ENCODE results near the gene TMEM60.

The TMEM60 gene

DNA sequence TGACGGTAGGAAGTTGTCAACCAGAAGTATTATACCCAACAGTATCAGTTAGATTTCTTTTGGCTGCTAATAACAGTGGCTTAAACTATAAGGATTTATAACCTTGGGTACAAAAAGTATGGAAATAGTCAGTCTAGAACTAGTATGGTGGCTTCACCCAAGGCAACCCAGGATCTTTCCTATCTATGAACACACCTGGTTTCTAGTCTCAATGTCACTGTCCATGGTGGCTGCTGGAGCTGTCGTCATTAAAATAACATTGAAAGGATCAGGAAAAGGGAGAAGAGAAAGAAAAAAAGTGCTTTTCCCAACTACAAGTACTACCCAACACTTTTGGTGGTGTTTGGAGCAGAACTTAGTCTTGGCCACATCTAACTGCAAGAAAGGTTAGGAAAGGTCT, 28.1 kb upstream of the TMEM60 start:
- TF ChIP-seq, protein P1, sequence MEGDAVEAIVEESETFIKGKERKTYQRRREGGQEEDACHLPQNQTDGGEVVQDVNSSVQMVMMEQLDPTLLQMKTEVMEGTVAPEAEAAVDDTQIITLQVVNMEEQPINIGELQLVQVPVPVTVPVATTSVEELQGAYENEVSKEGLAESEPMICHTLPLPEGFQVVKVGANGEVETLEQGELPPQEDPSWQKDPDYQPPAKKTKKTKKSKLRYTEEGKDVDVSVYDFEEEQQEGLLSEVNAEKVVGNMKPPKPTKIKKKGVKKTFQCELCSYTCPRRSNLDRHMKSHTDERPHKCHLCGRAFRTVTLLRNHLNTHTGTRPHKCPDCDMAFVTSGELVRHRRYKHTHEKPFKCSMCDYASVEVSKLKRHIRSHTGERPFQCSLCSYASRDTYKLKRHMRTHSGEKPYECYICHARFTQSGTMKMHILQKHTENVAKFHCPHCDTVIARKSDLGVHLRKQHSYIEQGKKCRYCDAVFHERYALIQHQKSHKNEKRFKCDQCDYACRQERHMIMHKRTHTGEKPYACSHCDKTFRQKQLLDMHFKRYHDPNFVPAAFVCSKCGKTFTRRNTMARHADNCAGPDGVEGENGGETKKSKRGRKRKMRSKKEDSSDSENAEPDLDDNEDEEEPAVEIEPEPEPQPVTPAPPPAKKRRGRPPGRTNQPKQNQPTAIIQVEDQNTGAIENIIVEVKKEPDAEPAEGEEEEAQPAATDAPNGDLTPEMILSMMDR (IDR thresholded peaks at IDR 0.05; ENCODE audit: borderline replicate concordance, control extremely low read depth, extremely low read depth, insufficient read depth, missing control alignments): no peak
- in situ Hi-C loops (cut with MboI; ENCODE audit: low sequenced_read_pairs, unreplicated experiment): no loop called here
- DNase-seq (ENCODE audit: low spot score): no peak

DNA sequence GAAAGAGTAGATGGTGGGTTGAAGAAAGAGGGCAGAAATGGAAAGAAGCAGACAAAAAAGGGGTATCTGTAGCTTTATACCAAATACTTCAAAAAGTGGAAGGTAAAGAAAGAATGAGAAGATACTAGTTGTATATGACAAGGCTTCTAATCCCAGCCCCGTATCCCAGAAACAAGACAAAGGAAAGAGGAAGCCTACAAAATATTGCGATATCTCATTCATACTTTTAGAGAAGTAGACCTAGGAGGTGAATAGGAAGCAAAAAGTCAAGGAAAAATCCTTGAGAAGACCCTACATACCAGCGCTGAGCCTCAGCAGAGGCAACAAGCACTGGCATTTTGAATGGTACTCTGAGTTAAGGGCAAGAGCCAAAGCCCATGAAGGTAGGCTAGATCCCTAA, 26.9 kb upstream of the TMEM60 start:
- in situ Hi-C loops (cut with MboI; ENCODE audit: low sequenced_read_pairs, unreplicated experiment): no loop called here

DNA sequence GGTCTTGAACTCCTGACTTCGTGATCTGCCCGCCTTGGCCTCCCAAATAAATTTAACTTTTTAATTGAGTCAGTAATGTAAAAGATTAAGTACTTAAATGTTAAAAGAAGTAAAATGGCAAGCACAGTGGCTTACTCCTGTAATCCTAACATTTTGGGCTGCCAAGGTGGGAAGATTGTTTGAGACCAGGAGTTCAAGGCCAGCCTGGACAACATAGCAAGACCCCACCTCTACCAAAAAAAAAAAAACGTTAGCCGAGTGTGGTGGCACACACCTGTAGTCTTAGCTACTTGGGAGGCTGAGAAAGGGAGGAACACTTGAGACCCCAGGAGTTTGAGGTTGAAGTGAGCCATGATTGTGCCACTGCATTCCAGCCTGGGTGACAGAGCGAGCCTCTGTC, 26.4 kb upstream of the TMEM60 start:
- DNase-seq (ENCODE audit: low spot score): no peak
- TF ChIP-seq, protein P1 (IDR thresholded peaks at IDR 0.05; ENCODE audit: borderline replicate concordance, control extremely low read depth, extremely low read depth, insufficient read depth, missing control alignments): no peak
- in situ Hi-C loops (cut with MboI; ENCODE audit: low sequenced_read_pairs, unreplicated experiment): no loop called here

More for the DNA sequence above, 26.9 kb upstream of the TMEM60 start:
- TF ChIP-seq, protein P1 (IDR thresholded peaks at IDR 0.05; ENCODE audit: borderline replicate concordance, control extremely low read depth, extremely low read depth, insufficient read depth, missing control alignments): no peak
- DNase-seq (ENCODE audit: low spot score): no peak

DNA sequence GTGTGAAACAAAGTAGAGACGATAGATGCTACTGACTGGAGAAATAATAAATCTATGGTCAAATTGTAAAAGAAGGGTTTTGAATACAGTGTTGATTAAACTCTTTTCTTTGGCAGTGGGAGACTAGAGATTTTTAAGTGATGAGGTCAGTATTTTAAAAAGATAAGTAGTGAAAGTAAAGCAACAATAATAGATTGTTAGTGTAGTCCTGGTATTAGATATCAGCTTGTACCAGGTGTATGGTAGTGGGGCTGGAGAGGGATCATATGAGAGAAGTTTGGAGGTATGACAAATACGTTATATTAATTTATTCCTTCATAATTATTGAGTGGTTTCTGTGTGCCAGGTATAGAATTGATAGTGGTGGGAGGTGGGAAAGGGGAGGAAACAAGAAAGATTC, 25.6 kb upstream of the TMEM60 start:
- in situ Hi-C loops (cut with MboI; ENCODE audit: low sequenced_read_pairs, unreplicated experiment): no loop called here
- DNase-seq (ENCODE audit: low spot score): no peak
- TF ChIP-seq, protein P1 (IDR thresholded peaks at IDR 0.05; ENCODE audit: borderline replicate concordance, control extremely low read depth, extremely low read depth, insufficient read depth, missing control alignments): no peak

DNA sequence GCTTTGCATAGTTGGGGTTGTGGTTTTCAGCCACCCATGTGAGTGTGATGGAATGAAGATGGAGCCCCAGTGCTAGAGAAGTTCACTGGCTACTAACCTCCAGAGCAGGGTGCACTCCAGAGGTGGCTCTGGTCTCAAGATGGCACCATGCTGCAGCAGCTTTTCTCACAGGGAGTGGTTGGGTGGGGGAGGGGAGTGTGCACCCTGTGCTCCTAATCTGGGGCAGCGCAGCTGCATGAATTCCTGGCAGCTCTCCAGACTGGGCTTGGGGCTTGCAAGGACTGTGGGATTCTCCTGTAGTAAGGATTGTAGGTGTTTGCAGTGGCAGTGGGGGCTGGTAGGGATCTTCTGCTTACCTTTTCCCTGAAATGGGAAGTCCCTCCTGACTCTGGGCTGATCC, 24.0 kb upstream of the TMEM60 start:
- TF ChIP-seq, protein P1 (IDR thresholded peaks at IDR 0.05; ENCODE audit: borderline replicate concordance, control extremely low read depth, extremely low read depth, insufficient read depth, missing control alignments): no peak
- in situ Hi-C loops (cut with MboI; ENCODE audit: low sequenced_read_pairs, unreplicated experiment): no loop called here
- no peak for DNase-seq (ENCODE audit: low spot score)

DNA sequence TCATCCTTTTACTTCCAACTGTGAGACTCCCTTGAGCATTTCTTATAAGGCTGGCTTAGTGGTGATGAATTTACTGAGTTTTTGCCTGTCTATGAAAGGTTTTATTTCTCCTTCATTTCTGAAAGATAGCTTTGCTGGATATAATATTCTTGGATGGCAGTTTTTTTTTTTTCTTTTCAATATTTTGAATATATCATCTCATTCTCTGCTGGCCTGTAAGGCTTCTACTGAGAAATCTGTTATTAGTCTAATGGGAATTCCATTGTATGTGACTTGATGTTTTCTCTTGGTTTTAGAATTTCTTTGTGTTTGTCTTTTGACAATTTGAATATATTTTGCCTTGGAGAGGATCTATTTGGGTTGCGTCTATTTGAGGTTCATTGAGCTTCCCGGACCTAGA, 22.7 kb upstream of the TMEM60 start:
- no peak for DNase-seq (ENCODE audit: low spot score)
- in situ Hi-C loops (cut with MboI; ENCODE audit: low sequenced_read_pairs, unreplicated experiment): no loop called here
- TF ChIP-seq, protein P1 (IDR thresholded peaks at IDR 0.05; ENCODE audit: borderline replicate concordance, control extremely low read depth, extremely low read depth, insufficient read depth, missing control alignments): no peak

DNA sequence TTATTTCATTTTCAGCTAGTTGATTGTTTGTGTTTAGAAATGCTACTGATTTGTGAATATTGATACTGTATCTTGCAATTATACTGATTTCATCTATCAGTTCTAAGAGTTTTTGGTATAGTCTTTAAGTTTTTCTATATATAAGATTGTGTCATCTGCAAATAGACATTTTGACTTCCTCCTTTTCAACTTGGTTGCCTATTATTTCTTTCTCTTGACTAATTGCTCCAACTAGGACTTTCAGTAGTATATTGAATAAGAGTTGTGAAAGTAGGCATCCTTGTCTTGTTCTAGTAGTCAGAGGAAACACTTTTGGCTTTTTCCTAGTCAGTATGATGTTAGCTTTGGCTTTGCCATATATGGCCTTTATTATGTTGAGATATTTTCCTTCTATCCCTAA, 20.8 kb upstream of the TMEM60 start:
- no peak for DNase-seq (ENCODE audit: low spot score)
- TF ChIP-seq, protein P1 (IDR thresholded peaks at IDR 0.05; ENCODE audit: borderline replicate concordance, control extremely low read depth, extremely low read depth, insufficient read depth, missing control alignments): no peak
- in situ Hi-C loops (cut with MboI; ENCODE audit: low sequenced_read_pairs, unreplicated experiment): no loop called here
